CD4-positive, alpha-beta T cell treated with Interleukin-15 for 4 hours (primary cell): ENCODE data around the gene NEDD9.
A peak's percentile ranks its signal among the peaks of the same experiment; 100 is the strongest.

Experiments used
- DNase-seq: peaks from one replicate; pipeline ENCODE4 v3.0.0-alpha.2; 2020; ENCODE audit warnings: low spot score

The NEDD9 gene

GRCh38 chr6:11217360-11218101 lies 14.9 kb downstream of the NEDD9 start:
- no peak for DNase-seq

- DNase-seq, result no peak
Measured at GRCh38 chr6:11215773-11216172, 16.7 kb downstream of the NEDD9 start.

GRCh38 chr6:11214901-11215300 lies 17.6 kb downstream of the NEDD9 start:
- DNase-seq, result no peak

DNA sequence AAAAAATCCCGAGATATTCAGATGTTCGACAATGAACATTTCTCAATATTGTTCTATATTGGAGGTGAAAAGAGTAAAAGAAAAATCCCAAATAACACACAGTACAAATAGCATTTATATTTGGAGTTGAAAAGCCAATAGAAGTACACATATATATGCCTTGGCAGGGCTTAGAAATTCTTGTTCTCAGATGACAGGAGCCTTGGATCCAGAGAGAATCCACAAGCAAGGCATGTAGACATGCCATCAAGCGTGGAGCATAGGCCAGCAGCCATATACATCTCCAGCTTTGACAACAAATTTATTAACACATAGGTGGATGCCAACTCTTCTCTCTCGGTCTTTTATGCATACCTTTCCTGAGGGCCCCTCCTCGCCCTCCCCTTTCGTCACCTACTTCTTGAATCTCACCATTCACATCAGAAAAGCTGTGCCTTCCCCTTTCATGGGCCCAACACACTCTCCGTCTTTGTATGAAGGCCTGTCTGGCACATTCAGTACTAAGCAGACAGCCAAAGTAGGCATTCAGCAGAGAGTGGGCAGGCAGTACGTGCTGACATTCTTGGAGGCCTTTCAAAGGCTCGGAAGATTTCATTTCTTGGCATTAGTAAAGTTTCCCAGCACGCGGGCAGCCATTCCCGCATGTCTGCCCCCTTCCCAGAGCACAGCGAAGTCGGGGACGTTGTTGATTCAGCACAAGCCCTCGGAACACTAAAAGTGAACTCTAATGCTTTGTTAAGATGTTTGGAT lies 18.2 kb downstream of the NEDD9 start:
- no peak for DNase-seq

DNA sequence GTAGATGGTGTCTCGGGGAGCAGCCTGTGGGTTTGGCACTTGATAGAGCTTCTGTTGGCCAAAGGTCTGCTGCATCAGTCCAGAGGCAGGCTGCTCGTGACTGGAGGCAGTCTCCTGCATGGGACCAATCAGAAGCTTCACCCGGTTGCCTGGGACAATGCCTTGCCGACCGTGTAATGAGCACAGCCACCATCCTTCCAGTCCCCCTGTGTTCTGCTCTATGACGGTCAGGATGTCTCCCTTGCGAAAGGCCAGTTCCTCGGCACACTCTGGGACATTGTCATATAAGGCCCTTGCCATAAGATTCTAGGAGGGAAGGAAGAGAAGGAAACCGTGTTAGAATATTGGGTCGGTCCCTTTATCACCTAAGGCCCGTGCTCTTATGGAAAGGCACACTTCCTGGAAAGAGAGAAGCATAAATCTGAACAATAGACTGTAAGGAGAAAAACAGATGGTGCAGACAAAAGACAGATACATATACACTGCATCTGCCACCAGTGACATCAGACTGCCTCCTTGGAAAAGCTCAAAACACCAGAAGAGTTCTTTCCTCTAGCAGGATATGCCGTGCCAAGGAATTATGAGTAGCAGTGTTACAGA lies 18.9 kb downstream of the NEDD9 start:
- DNase-seq, result no peak

GRCh38 chr6:11212664-11213063 lies 19.8 kb downstream of the NEDD9 start:
- DNase-seq, result no peak

DNA sequence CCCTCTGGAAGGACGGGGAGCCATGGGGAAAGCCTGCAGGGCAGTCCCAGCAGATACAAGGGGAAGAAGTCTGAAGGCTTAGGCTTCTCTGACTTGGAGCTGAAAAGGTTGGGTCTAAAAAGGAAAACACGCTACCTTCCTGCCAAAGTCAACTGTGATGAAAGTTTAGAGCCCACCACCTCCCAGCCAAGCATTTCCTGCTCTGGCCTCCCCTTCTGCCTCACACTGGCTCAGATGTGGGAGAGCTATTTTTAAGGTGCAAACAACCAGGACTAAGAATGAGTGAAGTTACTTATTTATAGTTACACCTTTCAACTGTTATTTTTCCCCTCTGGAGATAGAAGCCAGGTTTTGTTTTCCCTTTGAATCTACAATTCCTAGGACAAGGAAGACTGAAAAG lies 21.2 kb downstream of the NEDD9 start:
- no peak for DNase-seq

DNA sequence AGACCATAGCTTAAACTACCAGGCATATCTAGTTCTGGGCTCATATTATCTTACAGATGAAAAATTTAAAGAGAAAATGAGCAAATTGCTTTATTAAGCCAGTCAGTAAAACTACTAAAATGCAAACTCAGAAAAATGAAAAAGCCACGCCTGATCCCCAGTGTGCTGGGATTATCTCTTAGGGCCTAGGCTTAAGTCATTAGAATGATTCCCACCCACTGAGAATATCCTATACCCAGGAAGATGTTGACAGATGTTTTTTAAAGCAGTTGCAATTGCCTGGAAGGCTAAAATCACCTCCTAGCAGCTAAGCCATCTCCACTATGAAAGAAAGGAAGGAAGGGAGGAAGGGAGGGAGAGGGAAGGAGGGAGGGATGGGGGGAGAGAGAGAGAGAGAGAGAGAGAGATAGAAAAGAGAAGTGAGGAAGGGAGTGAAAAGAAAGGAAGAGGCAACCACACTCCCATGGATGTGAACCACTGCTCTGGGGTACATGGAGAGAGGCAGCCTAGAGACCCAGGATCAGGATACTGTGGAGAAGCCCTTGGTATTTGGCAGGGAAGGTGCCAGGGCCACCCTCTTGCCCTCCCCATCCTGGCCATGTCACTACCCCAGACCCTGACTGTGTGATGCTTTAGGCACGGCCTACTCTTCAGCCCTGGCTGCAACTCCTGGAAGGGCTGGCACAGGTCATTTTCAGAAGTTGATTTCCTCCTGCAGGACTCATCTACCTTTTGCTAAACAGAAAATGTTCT lies 21.9 kb downstream of the NEDD9 start:
- no peak for DNase-seq

DNA sequence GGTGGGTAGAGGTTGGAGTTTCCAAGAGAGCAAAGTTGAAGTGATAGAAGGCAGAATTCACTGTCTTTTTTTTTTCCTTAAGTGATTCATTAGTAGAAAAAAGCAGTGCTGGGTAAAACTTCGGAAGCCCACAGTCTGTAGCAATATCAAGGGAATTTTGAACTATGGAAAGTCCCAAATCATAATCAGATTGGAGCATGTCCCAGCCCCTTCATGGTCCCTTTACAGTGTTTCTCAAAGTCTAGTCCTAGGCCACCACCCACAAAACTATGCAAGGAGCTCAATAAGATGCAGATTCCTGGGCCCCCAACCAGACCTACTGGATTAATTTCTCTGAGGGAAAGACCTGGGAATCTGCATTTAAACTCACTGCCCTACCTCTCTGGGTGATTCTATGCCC lies 22.6 kb downstream of the NEDD9 start:
- DNase-seq, result no peak

- no peak for DNase-seq
Measured at GRCh38 chr6:11209369-11209768, 23.1 kb downstream of the NEDD9 start.

- no peak for DNase-seq
Measured at GRCh38 chr6:11208854-11209253, 23.6 kb downstream of the NEDD9 start.

- no peak for DNase-seq
Measured at GRCh38 chr6:11208267-11208666, 24.2 kb downstream of the NEDD9 start.

- no peak for DNase-seq
Measured at GRCh38 chr6:11207199-11207968, 25.1 kb downstream of the NEDD9 start.

GRCh38 chr6:11206576-11206975 lies 25.9 kb downstream of the NEDD9 start:
- DNase-seq, result no peak

DNA sequence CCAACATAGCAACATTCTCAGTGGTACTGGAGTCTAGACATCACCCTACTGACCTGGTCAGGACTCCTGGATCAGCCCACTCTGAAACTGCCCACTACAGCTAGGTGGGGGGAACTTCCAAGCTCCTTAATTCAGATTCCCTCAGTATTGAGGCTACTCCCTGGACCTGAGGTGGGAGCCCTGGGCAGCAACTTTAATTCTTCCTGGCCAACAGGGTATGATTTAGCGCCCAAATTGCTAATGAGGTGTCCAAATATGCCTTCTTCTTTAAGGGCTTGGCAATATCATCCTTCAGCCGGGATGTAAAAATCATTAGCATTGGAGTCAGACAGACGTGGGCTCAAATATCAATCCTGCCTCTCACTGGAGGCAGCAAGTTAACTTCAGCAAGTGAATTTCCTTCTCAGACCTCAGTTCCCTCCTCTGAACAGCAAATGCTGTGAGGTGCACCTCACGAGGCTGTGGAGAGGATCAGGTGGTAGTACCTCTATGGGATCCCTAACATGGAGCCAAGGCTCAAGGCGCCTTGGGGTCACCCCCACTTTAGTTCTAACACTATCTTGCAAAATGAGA lies 27.6 kb downstream of the NEDD9 start:
- DNase-seq, result no peak

- DNase-seq, result no peak
Measured at GRCh38 chr6:11204005-11204399, 28.5 kb downstream of the NEDD9 start.

DNA sequence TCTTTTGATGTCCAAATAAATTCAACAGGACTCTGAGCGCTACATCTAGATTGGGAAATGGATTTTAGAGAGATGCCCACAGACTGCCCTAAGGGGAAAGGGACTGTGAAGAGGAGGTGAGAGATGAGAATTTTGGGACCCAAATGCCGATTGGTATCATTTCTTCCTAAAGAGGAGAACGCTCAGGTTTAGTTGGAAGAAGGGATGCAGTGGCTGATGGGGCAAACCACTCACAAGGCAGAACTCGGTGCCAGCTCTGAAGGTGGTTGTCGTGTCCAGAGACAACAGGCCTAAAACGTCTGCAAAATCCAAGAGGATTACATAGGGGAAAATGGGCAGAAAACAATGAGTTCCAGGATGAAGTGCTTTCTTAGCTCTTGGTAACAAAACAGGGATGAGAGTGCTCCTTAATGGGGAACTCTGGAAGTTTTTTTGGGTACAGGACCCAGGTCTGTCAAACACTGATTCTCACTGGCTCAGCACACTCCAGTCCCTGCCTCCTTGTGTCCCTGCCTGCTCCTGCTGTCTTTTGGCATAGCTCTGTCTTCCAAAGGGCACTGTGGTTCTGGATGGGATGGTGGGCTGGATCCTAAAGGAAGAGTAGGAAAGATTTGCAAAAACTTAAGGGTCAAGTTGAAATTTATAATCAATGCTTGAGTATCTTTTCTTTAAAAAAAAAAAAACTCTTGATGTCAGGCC lies 29.0 kb downstream of the NEDD9 start:
- DNase-seq, result no peak

DNA sequence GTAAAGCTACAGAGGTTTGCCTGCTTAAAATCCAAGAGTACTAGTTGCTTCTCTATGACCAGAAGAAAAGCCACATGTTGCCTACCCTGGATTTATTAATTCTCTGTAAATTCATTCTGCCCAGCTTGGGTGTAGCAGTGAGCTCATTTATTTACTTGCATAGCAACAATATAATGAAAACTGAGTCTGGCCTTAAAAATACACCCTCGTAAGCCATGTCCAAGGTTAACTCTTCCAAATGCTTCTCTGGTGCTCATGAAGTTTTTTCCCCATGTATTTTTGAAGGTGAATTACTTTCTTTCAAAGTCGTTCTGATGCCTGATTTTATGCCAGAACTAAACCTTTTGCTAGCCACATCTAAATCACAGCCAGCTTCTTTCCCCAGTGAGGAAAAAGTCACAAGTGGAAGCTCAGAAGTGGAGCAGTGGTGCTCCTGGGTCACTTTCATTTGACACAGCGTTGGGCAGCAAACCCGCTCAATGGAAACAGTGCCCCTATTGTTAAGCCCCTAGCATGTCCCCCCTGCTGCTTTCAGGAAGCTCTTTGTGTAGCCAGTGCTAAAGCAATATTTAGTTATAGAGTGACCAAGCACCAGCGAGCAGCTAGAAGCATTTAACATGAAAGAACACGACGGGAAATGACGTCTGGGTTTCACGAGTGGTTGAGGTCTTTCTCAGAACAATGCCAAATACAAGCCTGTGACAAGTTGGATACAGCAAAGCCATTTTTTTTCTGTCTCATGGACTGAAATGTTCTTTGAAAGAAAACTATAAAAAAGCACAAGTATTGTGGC lies 29.8 kb downstream of the NEDD9 start:
- peak; percentile 58 for DNase-seq

GRCh38 chr6:11201772-11202512 lies 30.5 kb downstream of the NEDD9 start:
- no peak for DNase-seq
